Activated CD4-positive, alpha-beta memory T cell treated with anti-CD3 and anti-CD28 coated beads for 36 hours (primary cell): ENCODE results near the gene ZNF311. TPM values are rescaled to one million over a fixed set of nuclear protein-coding genes. Genes with fewer than 3 reads are reported as not detected.

ENCODE experiments used
- CTCF ChIA-PET: fragments of 350-600 bp; sonication (Branson Sonifier 250); formaldehyde crosslinking; loops from one replicate; lab custom pipeline; 2021; ENCODE audit warnings: antibody characterized with exemption, inconsistent platforms; lab: Charles Lee
- POLR2A ChIA-PET: fragments of 350-600 bp; sonication (Branson Sonifier 250); formaldehyde crosslinking; loops from one replicate; lab custom pipeline; 2021; ENCODE audit warnings: antibody characterized with exemption; lab: Charles Lee
- DNase-seq: peaks from one replicate; pipeline ENCODE4 v3.0.0-alpha.2; 2020
- H3K27ac Mint-ChIP-seq: one replicate; pipeline ENCODE4 v1.8.0; 2021; ENCODE audit warnings: mixed read lengths
- H3K27me3 Mint-ChIP-seq: one replicate; pipeline ENCODE4 v1.8.0; 2021; ENCODE audit warnings: mixed read lengths
- H3K36me3 Mint-ChIP-seq: one replicate; pipeline ENCODE4 v1.8.0; 2021; ENCODE audit warnings: mixed read lengths
- H3K4me1 Mint-ChIP-seq: one replicate; pipeline ENCODE4 v1.8.0; 2021; ENCODE audit warnings: low read depth, mixed read lengths
- H3K4me3 Mint-ChIP-seq: one replicate; pipeline ENCODE4 v1.8.0; 2021; ENCODE audit warnings: mild to moderate bottlenecking, mixed read lengths
- H3K9me3 Mint-ChIP-seq: one replicate; pipeline ENCODE4 v1.8.0; 2021; ENCODE audit warnings: mixed read lengths
- intact Hi-C: fragments of 100-400 bp; cut with micrococcal nuclease; formaldehyde crosslinking; loops from one replicate; pipeline ENCODE4 v1.15.1; 2023
- total RNA-seq, 2 experiments: library from RNA; stranded (reverse); gene quantifications; one replicate each; pipeline ENCODE4 v1.2.3, GENCODE V29; 2021

The ZNF311 gene
- total RNA-seq, 2 experiments from 2014 or later, result 0.99 to 1.3 TPM

DNA sequence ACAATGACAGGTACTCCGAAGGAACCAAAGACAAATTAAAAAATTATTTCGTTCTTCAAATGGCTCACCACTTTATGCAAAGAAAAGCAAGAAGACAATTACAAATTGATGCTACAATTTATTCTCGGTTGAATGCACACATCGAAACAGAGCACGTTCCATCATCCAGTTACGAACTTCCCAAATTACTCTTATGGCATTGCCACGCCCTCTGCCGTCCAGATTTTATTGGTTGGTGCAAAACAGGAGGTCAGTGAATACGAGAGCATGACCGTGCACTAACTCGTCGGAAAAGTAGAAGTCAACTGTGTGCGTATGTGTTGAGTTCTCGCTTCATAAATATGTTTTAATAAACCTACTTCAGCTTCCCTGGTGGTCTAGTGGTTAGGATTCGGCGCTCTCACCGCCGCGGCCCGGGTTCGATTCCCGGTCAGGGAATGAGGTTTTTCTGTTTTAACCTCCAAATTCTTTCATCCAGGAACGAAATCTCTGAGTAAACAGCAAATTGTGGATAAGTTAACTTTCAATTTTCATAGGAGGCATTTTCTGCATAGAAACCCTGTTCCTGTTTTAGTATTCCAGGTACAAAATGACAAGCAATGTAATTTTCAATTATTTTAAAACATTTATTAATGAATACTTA, 23.2 kb downstream of the ZNF311 start:
- intact Hi-C loops, result loop anchor here (1.0 to 2.0 kb wide), 7 partner anchors 34 to 1503 kb away; no protein-coding TSS in a partner anchor
- ChIA-PET POLR2A (interaction anchor here (1.1 to 1.5 kb wide), 3 partner anchors 34 to 116 kb away, joined by 3 to 4 read pairs (median 4); partner anchors contain the start of gene TRIM27), CTCF (interaction anchor here (1.0 to 2.9 kb wide), 5 partner anchors 29 to 144 kb away, joined by 3 to 26 read pairs (median 4); no protein-coding TSS in a partner anchor)
- H3K36me3 Mint-ChIP-seq, result peaks cover 5% of the 10 kb centered on the region
- peak; percentile 80 for DNase-seq
- H3K27ac Mint-ChIP-seq, result peak overlapping the region; percentile 93
- H3K4me3 Mint-ChIP-seq, result peak overlapping the region; percentile 82
- peaks cover 4% of the 10 kb centered on the region for H3K9me3 Mint-ChIP-seq
- H3K27me3 Mint-ChIP-seq, result peaks cover 27% of the 10 kb centered on the region
- peaks cover 58% of the 10 kb centered on the region for H3K4me1 Mint-ChIP-seq

GRCh38 chr6:28981431-28981832, 23.7 kb downstream of the ZNF311 start:
- Mint-ChIP-seq H3K27me3 (peaks cover 26% of the 10 kb centered on the region), H3K4me1 (peaks cover 60% of the 10 kb centered on the region), H3K9me3 (peaks cover 4% of the 10 kb centered on the region), H3K4me3 (peak overlapping the region; percentile 82), H3K27ac (peak overlapping the region; percentile 93), H3K36me3 (peaks cover 5% of the 10 kb centered on the region)
- intact Hi-C loops, result loop anchor here (1.0 to 2.0 kb wide), 5 partner anchors 35 to 1503 kb away; no protein-coding TSS in a partner anchor
- ChIA-PET CTCF (interaction anchor here (1.0 to 2.9 kb wide), 6 partner anchors 28 to 143 kb away, joined by 3 to 26 read pairs (median 4); no protein-coding TSS in a partner anchor), POLR2A (interaction anchor here (1.1 to 1.5 kb wide), 3 partner anchors 34 to 116 kb away, joined by 3 to 4 read pairs (median 4); partner anchors contain the start of gene TRIM27)
- peak; percentile 80 for DNase-seq

GRCh38 chr6:28980852-28981430, 24.2 kb downstream of the ZNF311 start:
- CTCF ChIA-PET, result interaction anchor here (0.6 to 2.9 kb wide), 10 partner anchors 13 to 1294 kb away, joined by 3 to 26 read pairs (median 3); no protein-coding TSS in a partner anchor
- DNase-seq, result peak; percentile 67
- POLR2A ChIA-PET, result interaction anchor here (1.1 to 1.5 kb wide), 3 partner anchors 33 to 115 kb away, joined by 3 to 4 read pairs (median 4); partner anchors contain the start of gene TRIM27
- Mint-ChIP-seq H3K4me3 (peak overlapping the region; percentile 82), H3K27me3 (peaks cover 25% of the 10 kb centered on the region), H3K36me3 (peaks cover 5% of the 10 kb centered on the region), H3K4me1 (peaks cover 56% of the 10 kb centered on the region), H3K27ac (peak overlapping the region; percentile 93), H3K9me3 (peaks cover 4% of the 10 kb centered on the region)
- intact Hi-C loops, result loop anchor here (1.0 to 2.0 kb wide), 5 partner anchors 35 to 1502 kb away; no protein-coding TSS in a partner anchor

DNA sequence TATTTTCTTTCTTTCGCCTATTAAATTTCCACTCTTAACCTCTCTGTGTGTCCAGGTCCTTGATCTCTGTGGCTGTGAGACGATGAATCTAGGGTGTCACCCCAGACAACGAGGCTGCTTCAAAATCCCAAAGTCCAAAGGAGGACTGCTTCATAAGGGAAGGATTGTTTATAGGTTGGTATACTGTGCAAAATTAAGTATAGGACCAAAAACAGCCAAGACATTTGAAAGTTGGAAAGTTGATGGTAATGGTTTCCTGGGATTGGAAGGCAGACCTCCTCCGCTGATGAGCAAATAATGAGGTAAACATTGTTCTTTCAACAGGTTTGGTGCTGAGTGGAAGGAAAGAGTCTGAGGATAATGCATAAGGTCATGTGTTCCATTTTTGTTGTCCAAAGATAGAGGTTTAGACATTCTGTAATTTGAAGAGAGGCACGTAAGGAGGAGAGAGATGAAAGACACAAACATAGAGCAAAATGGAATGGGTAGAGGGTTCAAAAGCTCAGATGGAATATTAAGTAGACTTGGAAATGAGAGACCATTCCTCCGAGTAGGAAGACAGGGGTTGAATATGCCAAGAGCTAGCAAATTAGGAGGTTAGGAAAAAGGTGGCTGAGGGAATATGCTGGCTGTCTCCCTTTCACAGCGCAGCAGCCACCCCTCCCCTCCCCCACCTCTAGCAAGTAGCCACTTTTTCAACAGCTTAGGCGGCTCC, 24.8 kb downstream of the ZNF311 start:
- no peak for DNase-seq
- peaks cover 4% of the 10 kb centered on the region for H3K9me3 Mint-ChIP-seq
- ChIA-PET CTCF (interaction anchor here (0.6 to 2.9 kb wide), 9 partner anchors 13 to 1293 kb away, joined by 3 to 26 read pairs (median 3); no protein-coding TSS in a partner anchor), POLR2A (interaction anchor here (1.2 to 1.5 kb wide), 2 partner anchors 33 to 56 kb away, joined by 4 read pairs; partner anchors contain the start of gene TRIM27)
- peaks cover 50% of the 10 kb centered on the region for H3K4me1 Mint-ChIP-seq
- H3K27ac Mint-ChIP-seq, result no peak overlapping the region
- H3K4me3 Mint-ChIP-seq, result peak overlapping the region; percentile 82
- intact Hi-C loops, result loop anchor here (2.0 kb wide), 1 partner anchor 1501 kb away; no protein-coding TSS in a partner anchor
- peaks cover 5% of the 10 kb centered on the region for H3K36me3 Mint-ChIP-seq
- peaks cover 22% of the 10 kb centered on the region for H3K27me3 Mint-ChIP-seq

DNA sequence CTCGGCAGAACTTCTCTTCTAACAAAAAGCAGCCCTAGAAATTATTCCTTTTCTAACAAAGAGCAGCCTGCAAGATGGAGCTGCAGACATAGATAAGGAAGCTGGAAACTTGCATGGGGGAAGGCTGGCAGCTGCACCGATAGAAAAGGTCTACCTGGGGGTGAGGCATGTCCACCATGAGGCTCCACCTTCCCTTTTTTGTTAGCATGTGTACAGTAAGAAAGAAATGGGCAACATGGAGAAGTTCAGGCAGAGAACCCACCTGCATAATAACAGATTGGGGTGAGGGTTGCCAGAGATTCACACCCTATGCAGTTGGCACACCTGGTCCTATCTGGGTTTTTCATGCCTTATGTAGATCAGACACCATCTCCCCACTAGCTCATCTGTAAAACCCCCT, 25.4 kb downstream of the ZNF311 start:
- peaks cover 5% of the 10 kb centered on the region for H3K36me3 Mint-ChIP-seq
- peaks cover 4% of the 10 kb centered on the region for H3K9me3 Mint-ChIP-seq
- intact Hi-C loops, result loop anchor here (2.0 kb wide), 1 partner anchor 1501 kb away; no protein-coding TSS in a partner anchor
- H3K27ac Mint-ChIP-seq, result no peak overlapping the region
- ChIA-PET POLR2A (no interaction called here), CTCF (no interaction called here)
- no peak for DNase-seq
- H3K4me1 Mint-ChIP-seq, result peaks cover 44% of the 10 kb centered on the region
- H3K27me3 Mint-ChIP-seq, result peaks cover 24% of the 10 kb centered on the region
- no peak overlapping the region for H3K4me3 Mint-ChIP-seq

DNA sequence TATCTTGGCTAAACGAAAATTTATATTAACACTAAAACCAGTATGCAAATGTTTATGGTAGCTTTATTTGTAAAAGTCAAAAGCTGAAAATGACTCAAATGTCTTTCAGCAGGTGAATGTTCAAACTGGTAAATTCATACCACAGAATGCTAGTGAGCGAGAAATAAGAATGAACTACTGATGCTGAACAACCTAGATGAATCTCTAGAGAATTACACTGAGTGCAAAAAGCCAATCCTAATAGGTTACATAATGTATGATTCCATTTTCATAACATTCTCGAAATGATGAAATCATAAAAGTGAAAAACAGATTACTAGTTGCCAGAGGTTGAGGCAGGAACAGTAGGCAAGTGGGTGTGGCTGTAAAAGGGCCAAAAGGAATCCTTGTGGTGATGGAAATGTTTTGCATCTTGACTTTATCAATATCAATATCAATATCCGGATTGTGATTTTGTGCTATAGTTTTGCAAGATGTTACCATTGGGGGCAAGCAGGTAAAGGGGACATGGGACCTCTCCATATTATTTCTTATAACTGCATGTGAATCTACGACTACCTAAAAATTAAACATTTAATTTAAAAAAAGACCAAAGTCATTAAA, 26.1 kb downstream of the ZNF311 start:
- intact Hi-C loops, result no loop called here
- POLR2A ChIA-PET, result interaction anchor here (0.7 kb wide), 1 partner anchor 37 kb away, joined by 3 read pairs; no protein-coding TSS in a partner anchor
- CTCF ChIA-PET, result interaction anchor here (1.0 kb wide), 1 partner anchor 141 kb away, joined by 3 read pairs; no protein-coding TSS in a partner anchor
- Mint-ChIP-seq H3K27me3 (peaks cover 29% of the 10 kb centered on the region), H3K27ac (no peak overlapping the region), H3K4me1 (peaks cover 44% of the 10 kb centered on the region), H3K9me3 (peaks cover 4% of the 10 kb centered on the region), H3K4me3 (no peak overlapping the region), H3K36me3 (peaks cover 5% of the 10 kb centered on the region)
- DNase-seq, result no peak

DNA sequence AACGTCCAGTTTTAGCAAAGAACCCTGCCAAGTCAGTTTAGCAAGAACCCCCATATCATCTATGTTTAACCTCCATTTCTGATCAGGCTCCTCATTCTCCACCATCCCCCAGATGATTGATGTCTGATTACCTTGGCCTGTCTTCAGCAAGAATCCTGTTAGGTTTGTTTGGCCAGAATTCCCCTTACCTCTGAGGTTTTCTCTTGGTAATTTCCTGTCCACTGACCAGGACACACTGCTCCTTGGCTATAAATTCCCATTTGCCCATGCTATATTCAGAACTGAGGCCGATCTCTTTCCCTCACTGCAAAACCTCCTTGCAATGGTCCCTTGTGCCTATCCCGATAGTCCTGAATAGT, 27.0 kb downstream of the ZNF311 start:
- DNase-seq, result no peak
- Mint-ChIP-seq H3K4me1 (peaks cover 38% of the 10 kb centered on the region), H3K4me3 (no peak overlapping the region), H3K36me3 (peaks cover 5% of the 10 kb centered on the region), H3K9me3 (peaks cover 4% of the 10 kb centered on the region), H3K27me3 (peaks cover 26% of the 10 kb centered on the region), H3K27ac (no peak overlapping the region)
- ChIA-PET POLR2A (interaction anchor here (0.7 kb wide), 1 partner anchor 38 kb away, joined by 3 read pairs; no protein-coding TSS in a partner anchor), CTCF (no interaction called here)
- intact Hi-C loops, result no loop called here

DNA sequence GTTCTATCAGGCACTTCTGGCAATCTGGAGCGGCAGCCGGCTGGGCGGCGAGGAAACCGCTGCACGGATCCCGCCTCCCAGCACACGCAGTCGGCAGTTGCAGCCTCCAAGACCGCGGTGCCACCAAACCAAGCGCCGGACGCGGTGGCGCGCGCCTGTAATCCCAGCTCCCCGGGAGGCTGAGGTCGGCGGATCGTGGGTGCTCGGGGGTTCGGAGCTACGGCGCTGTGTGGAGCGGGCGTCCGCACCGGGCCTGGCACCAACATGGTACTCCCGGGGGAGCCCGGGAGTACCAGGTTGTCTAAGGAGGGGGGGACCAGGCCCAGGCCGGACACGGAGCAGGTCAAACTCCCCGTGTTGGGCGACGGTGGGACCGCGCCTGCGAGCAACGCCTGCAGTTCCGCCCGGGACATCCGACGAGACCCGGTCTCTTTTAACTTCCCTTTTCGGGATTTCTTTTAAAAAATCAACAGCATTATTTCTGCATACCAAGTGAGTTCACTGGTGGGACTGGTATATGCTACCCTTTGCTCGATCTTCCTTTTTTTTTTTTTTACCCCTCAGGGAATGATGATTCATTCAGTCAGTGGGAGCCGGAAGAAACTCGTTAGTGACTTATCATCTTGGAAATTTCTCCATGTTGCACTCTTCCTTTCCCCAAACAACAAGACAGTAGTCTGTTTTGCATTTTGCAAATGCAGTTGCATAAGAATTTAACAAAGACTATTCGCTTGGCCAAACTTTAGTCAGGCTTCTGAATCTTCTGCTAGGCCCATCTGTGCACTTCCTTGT, 27.6 kb downstream of the ZNF311 start:
- intact Hi-C loops, result no loop called here
- Mint-ChIP-seq H3K27ac (no peak overlapping the region), H3K27me3 (peaks cover 26% of the 10 kb centered on the region), H3K36me3 (peaks cover 5% of the 10 kb centered on the region), H3K4me3 (peak overlapping the region; percentile 67), H3K9me3 (peaks cover 4% of the 10 kb centered on the region), H3K4me1 (peaks cover 33% of the 10 kb centered on the region)
- DNase-seq, result peak; percentile 33
- ChIA-PET POLR2A (no interaction called here), CTCF (interaction anchor here (0.6 to 1.4 kb wide), 3 partner anchors 39 to 439 kb away, joined by 3 to 6 read pairs (median 4); no protein-coding TSS in a partner anchor)

DNA sequence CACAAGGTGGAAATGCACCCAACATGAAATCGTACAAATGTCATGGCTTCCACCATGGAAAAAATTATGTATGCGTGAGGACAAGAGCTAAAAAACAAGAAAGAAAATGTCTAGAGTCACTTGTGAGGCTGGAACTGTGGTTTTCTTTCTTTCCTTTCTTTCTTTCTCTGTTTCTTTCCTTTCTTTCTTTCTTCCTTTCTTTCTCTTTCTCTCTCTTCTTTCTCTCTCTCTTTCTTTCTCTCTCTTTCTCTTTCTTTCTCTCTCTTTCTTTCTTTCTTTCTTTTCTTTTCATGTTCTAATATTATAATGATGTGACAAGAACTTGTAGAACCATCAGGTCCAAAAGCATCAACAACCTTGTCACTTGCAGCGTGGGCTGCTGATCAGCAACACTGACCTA, 28.4 kb downstream of the ZNF311 start:
- peaks cover 28% of the 10 kb centered on the region for H3K4me1 Mint-ChIP-seq
- POLR2A ChIA-PET, result no interaction called here
- CTCF ChIA-PET, result interaction anchor here (0.6 to 1.4 kb wide), 3 partner anchors 39 to 439 kb away, joined by 3 to 6 read pairs (median 4); no protein-coding TSS in a partner anchor
- peaks cover under 1% of the 10 kb centered on the region for H3K36me3 Mint-ChIP-seq
- no peak overlapping the region for H3K27ac Mint-ChIP-seq
- no peaks in the 10 kb centered on the region for H3K9me3 Mint-ChIP-seq
- H3K27me3 Mint-ChIP-seq, result peaks cover 21% of the 10 kb centered on the region
- no peak for DNase-seq
- intact Hi-C loops, result no loop called here
- H3K4me3 Mint-ChIP-seq, result no peak overlapping the region

- peaks cover 3% of the 10 kb centered on the region for H3K9me3 Mint-ChIP-seq
- H3K4me3 Mint-ChIP-seq, result no peak overlapping the region
- DNase-seq, result no peak
- H3K27ac Mint-ChIP-seq, result no peak overlapping the region
- peaks cover 18% of the 10 kb centered on the region for H3K27me3 Mint-ChIP-seq
- CTCF ChIA-PET, result no interaction called here
- POLR2A ChIA-PET, result interaction anchor here (0.6 kb wide), 1 partner anchor 50 kb away, joined by 4 read pairs; the partner anchor contains the start of gene TRIM27
- no peaks in the 10 kb centered on the region for H3K36me3 Mint-ChIP-seq
- H3K4me1 Mint-ChIP-seq, result peaks cover 15% of the 10 kb centered on the region
- intact Hi-C loops, result no loop called here
Observed at GRCh38 chr6:28974505-28974904, 30.6 kb downstream of the ZNF311 start.
